CD1c-positive myeloid dendritic cell (primary cell): ENCODE results near the gene PDE4B.

ENCODE experiments used
- DNase-seq: peaks from one replicate; pipeline ENCODE4 v3.0.0-alpha.2; 2016; ENCODE audit errors: extremely low spot score

The PDE4B gene

GRCh38 chr1:66262208-66262963, 469.7 kb downstream of the PDE4B start:
- no peak for DNase-seq

DNA sequence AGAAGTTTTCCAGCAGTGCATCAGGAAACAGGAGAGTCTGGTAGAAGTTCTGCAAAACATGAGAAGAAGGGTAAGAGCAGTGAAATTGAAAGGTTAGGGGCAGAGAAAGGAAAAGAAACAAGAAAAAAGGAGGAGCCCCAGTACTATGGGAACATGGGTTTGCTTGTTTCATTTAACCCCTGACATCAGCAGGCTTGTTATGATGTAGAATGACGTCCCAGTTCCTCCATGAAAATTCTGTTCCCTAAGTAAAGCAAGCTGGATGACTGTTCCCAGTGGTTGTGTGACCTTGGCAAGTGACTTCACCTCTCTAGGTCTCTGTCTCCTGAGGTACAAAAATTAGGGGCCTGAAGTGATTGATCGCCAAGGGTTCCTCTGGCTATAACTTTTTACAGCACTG, 472.6 kb downstream of the PDE4B start:
- DNase-seq = no peak

GRCh38 chr1:66265796-66266195, 473.1 kb downstream of the PDE4B start:
- DNase-seq = no peak

DNA sequence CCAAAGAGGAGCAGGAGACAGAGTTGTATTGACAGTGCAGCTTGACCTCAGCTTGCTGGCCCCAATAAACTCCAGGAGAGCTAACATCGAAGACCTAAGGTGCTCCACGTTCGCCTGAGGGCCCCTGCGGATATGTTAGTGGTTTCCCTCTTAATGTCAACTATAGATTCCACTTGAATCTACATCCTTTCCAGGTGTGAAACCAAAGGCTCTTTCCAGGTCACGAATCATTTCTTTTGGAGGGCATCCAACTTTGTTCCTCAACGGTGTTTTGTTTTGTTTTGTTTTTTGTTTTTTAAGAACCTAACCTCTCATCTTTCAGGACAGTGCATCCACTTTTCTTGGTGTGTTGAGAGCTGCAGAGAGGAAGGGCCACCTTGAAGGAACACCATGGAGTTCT, 473.7 kb downstream of the PDE4B start:
- no peak for DNase-seq

DNA sequence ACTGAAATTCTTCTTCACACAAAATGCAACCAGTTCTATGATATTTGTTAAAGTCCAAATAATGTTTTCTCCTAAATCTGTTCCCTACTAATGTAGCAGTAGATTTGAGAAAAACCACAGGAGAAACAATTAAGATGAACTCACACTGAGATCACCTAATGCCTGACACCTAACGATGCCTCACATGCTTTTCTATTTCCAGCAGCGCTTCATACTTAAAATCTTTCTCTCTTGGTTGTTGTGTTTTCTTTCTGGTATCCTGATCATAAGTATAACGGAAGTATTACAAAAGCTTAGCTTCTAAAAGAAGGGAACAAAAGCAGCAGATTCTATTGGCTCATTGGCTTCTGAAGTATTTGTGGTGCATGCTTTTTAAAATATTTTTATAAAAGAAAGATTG, 474.1 kb downstream of the PDE4B start:
- no peak for DNase-seq

DNA sequence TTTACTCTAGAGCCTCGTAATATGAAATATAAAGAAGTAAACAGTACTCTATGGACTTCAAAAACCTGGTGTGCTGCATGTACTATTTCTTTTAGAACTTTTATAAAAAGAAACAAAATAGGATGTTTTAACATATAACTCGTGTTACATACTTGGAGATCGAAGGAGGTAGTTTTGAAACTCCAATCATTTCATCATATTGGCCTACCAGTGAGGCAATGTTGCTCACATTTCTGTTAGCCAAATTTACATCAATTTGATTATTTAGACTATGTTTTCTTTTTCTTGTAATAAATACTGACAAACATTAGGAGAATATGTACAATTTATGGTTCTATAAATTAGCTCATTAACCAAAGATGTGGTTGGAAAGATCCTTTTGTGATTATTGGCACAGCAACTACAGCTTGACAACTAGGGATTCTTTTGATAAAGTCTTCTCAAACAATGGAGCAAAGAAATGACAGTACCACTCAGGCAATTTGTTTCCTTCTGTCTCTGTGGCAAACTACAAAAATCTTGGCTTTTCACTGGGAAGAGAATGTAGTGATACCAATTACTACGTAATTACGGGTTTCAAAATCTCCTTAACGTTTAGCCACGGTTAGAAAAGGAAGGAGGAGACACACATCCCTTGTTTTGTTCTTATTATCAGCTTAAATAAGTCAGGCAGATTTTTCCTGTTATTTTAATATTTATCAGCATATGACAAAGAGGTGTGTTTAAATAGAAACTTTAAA, 474.7 kb downstream of the PDE4B start:
- DNase-seq = no peak

GRCh38 chr1:66269222-66269621, 476.5 kb downstream of the PDE4B start:
- DNase-seq = no peak

DNA sequence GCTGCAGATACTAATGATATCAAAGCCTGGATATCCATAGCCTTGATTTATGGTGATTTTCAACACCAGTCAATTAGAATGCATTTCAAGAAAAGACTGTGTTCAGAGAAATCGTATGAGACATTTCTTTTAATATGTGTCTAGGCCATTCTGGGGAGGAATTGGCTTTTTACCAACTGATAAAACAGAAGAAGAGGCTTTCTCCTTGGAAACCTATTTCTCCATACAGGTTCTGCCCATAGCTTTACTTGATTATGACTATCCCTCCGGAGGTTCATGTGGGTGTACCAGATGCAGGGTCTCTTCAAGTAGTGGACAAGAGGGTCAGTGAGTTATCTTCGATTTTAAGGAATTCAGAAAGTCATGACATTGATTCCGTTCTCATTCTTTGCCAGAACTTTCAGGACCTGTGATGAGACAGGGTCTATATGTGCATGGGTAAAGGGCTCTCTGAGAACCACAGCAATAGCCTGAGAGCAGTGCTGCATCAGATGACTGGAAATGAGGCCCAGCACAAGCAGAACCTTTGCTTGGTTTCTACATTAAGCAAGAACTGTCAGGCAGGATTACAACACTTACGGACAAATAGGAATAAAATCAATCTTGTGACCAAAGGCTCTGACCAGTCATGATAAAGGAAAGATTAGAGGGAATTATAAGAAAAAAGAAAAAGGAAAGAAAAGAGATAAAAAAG, 477.6 kb downstream of the PDE4B start:
- peak; percentile 25 for DNase-seq

DNA sequence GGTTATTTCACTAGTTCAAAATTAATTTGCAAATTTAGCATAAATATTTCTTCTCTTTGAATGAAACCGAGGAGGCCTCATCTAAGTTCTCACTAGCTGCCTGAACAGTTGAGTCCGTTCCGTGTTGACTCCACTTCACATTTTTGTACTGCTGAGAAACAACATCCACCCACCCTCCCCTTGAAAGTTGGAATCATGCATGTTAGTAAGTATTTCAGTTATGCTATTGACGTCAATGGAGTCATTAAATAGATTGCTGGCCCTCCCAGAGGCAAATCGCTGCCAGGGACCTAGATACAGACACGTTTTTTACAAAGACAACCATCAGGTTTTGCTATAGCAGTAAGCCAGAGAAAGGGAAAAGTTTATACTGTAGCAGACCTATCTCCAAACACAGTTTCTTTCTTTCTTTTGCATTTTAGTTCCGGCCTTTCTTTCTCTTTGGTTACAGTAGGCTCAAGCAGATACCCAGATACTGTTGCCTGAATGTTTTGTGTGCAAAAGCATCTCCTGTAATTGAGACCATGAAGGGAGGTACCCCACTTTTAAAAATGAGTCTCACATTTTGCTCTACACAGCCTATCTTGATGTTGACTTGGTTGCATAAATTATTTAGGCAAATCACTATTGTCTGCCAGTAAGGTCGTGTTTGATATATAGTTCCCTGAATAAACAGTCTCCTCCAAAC, 478.7 kb downstream of the PDE4B start:
- DNase-seq = peak; percentile 20

DNA sequence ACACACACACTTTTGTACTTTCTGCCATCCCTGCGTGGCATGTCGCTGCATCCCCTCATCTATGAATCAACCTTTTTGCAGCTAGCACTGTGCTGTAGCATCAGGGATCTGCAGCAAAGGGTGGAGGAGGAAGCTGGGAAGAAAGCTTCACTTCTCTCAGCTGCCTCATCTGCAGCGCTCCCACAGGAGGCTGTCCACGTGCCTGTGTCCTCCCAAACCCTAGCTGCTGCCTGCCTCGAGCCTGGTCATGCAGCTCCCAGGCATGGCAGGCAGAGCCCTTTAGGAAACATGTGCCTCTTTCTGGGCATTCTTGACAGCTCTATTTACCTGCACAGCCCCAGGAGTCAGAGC, 479.2 kb downstream of the PDE4B start:
- peak; percentile 19 for DNase-seq

- no peak for DNase-seq
These were observed 481.0 kb downstream of the PDE4B start for GRCh38 chr1:66273656-66274055.

- no peak for DNase-seq
These were observed 481.9 kb downstream of the PDE4B start for GRCh38 chr1:66274634-66275033.

GRCh38 chr1:66275083-66275482, 482.4 kb downstream of the PDE4B start:
- DNase-seq = no peak

GRCh38 chr1:66275601-66276023, 482.9 kb downstream of the PDE4B start:
- DNase-seq = peak; percentile 45

GRCh38 chr1:66276218-66276617, 483.5 kb downstream of the PDE4B start:
- peak; percentile 19 for DNase-seq

DNA sequence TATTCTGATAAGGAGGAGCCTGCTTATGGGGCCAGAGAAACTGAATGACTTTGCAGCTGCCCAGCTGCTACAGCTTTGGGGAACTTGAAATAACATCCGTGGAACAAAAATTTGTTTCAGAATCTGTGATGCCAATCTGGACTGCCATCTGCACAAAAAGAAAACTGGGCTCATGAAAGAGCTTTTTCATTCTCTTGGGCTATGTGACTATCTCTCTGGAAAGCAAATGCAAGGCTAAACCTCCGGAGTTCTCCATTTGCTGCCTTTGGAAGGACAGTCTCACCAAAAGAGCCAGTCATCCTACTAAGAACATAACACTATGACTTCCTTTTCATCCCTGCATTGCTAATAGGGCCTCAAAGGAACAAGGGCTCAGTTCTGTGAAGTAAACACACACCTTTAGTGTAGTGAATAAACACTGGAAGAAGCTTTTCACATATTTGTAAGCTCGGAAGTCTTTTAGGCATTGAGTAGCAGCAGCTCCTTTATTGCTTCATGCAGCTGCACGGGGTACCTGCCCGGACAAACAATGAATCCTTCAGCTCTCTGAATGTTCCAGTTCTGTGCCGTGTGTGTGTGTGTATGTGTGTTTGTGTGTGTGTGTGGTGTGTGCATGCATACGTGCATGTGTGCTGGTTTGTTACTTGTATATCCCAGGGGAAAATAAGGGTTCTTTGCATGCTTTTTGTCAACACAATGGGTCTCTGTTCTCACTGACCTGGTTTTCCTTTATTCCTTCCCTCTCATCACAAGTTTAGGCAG, 485.7 kb downstream of the PDE4B start:
- DNase-seq = no peak

- no peak for DNase-seq
These were observed 489.1 kb downstream of the PDE4B start for GRCh38 chr1:66281808-66282207.

DNA sequence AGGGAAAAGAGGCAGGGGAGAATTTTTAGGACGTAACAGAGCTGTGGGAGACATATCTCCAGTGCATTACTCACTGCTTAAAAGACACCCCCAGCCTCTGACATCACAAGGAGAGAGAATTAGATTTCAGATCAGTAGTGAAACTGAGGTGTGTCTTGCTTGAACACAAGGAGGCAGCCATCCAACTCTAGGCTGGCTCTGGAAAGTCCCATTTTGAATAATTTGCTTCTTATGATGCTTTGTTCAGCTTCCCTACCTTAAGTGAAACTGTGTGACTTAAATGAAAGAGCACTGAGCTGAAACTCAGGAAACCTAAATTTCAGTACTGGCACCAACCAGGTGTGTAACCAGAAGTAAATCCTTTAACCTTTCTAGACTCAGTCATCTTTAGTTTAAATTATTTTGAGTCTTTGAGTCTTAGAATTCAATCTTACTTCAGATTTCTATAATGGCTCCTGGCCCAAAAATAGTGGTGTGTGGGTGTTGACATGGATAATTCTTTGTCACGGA, 489.7 kb downstream of the PDE4B start:
- DNase-seq = peak; percentile 45

DNA sequence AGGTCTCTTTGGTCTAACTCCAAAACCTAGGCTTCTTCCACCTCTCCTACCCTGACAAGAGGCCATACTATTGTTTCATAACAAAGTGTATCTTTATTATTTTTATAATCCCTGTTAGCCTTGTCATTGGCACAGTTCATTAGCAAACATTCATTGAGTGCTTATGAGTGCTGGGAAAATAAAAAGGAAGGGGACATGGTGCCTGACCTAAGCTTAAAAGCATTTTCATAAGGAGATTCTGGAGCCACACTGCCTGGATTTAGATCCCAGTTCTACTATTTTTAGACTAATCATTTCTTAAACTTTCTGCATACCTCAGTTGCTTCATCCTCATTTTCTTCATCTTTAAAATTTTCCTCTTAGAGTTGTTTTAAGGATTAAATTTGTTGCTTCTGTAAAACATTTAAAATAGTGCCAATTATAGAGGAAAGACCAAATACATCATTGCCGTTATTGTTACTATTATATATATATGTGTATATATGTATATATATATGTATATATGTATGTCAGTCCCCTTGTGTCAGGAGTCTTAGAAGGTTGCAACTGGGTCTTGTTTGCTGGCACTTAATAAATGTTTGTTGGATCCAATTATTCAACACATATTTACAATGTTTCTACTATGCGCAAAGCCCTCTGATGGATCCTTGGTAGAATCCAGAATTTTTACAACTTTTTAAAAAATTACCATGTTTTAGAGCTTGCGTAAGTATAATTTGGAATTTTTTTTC, 490.4 kb downstream of the PDE4B start:
- DNase-seq = no peak

- no peak for DNase-seq
These were observed 490.9 kb downstream of the PDE4B start for GRCh38 chr1:66283622-66284041.

DNA sequence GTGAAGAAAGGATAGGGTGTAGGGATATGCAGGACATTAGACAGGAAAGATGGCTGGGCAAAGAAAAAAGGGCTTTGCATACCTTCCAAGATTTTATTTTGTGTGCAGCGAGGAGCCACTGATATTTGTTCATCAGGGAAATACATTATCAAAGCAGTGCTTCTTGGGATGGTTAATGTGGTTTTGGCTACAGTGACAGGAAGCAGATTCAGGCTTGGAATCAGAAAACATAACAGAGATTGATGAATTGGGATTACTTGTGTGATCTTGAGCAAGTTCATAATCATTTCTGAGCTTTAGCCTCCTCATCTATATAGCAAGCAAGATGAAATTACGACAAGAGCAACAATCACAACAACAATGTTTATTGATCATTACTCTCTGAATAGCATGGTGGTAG, 492.1 kb downstream of the PDE4B start:
- DNase-seq = no peak
